Karpas-422 (cell line): ENCODE measurements around the gene TET2. TPM values are rescaled to one million over a fixed set of nuclear protein-coding genes. Genes with fewer than 3 reads are reported as not detected.
A peak's percentile ranks its signal among the peaks of the same experiment; 100 is the strongest.

Experiments
- DNase-seq: peaks from one replicate; pipeline ENCODE4 v3.0.0-alpha.2; 2015
- H2AFZ ChIP-seq: fragments of 200-600 bp; sonication (generic); 2 replicates; pipeline ENCODE4 v1.6.1; 2014; ENCODE audit warnings: antibody characterized with exemption, low read length, mixed read lengths
- H3K27ac ChIP-seq: fragments of 200-600 bp; sonication (generic); 2 replicates; pipeline ENCODE4 v1.5.1; 2014; ENCODE audit warnings: mild to moderate bottlenecking, low read length, moderate library complexity
- H3K27me3 ChIP-seq: fragments of 200-600 bp; sonication (generic); 2 replicates; pipeline ENCODE4 v1.6.1; 2014; ENCODE audit warnings: low read length, mixed read lengths
- H3K36me3 ChIP-seq: fragments of 200-600 bp; sonication (generic); 2 replicates; pipeline ENCODE4 v1.6.1; 2014; ENCODE audit warnings: low read length, mixed read lengths; ENCODE audit not compliant: insufficient read depth
- H3K4me1 ChIP-seq: fragments of 200-600 bp; sonication (generic); 2 replicates; pipeline ENCODE4 v1.6.1; 2014; ENCODE audit warnings: mild to moderate bottlenecking, low read length, mixed read lengths
- H3K4me2 ChIP-seq: fragments of 200-600 bp; sonication (generic); 2 replicates; pipeline ENCODE4 v1.6.1; 2014; ENCODE audit warnings: low read length, low read depth, mild to moderate bottlenecking; ENCODE audit not compliant: poor library complexity, severe bottlenecking
- H3K4me3 ChIP-seq: fragments of 200-600 bp; sonication (generic); 2 replicates; pipeline ENCODE4 v1.5.1; 2014; ENCODE audit warnings: mild to moderate bottlenecking, antibody characterized with exemption, low read length, mixed read lengths
- H3K79me2 ChIP-seq: fragments of 200-600 bp; sonication (generic); 2 replicates; pipeline ENCODE4 v1.6.1; 2014; ENCODE audit warnings: mild to moderate bottlenecking, low read length, mixed read lengths
- H3K9ac ChIP-seq: fragments of 200-600 bp; sonication (generic); 2 replicates; pipeline ENCODE4 v1.6.0; 2014; ENCODE audit warnings: low read length
- H3K9me2 ChIP-seq: fragments of 200-600 bp; sonication (generic), shearing (Covaris generic); replicated peaks from 2 replicates; pipeline ENCODE4 v1.6.0; 2014; ENCODE audit warnings: mild to moderate bottlenecking, low read length, moderate library complexity; ENCODE audit not compliant: insufficient read depth
- H3K9me3 ChIP-seq: fragments of 300-700, 200-600 bp; sonication (generic); 2 replicates; pipeline ENCODE4 v1.6.1; 2014; ENCODE audit warnings: low read length, mixed read lengths
- H4K20me1 ChIP-seq: fragments of 200-600 bp; sonication (generic); 2 replicates; pipeline ENCODE4 v1.6.1; 2014; ENCODE audit warnings: mild to moderate bottlenecking, antibody characterized with exemption, low read length, low read depth; ENCODE audit not compliant: insufficient read depth
- total RNA-seq: library from RNA; depleted of rRNA; stranded (reverse); fragments of >200 nt; shearing (Covaris generic); gene quantifications from 2 replicates; pipeline ENCODE4 v1.2.3, GENCODE V29; 2014; ENCODE audit warnings: low replicate concordance

The TET2 gene
- total RNA-seq, 1 experiment from 2014 or later = 16.7 TPM

GRCh38 chr4:105133976-105134375 is 12.7 kb upstream of the TET2 start:
- Histone ChIP-seq H2AFZ (no peak overlapping the region), H3K27ac (no peak overlapping the region), H4K20me1 (no peaks in the 10 kb centered on the region), H3K27me3 (no peaks in the 10 kb centered on the region), H3K4me1 (peaks cover 7% of the 10 kb centered on the region), H3K4me3 (no peak overlapping the region), H3K36me3 (no peaks in the 10 kb centered on the region), H3K4me2 (no peak overlapping the region), H3K9me3 (no peaks in the 10 kb centered on the region), H3K79me2 (no peaks in the 10 kb centered on the region), H3K9me2 (no peaks in the 10 kb centered on the region), H3K9ac (no peak overlapping the region)
- DNase-seq = no peak

DNA sequence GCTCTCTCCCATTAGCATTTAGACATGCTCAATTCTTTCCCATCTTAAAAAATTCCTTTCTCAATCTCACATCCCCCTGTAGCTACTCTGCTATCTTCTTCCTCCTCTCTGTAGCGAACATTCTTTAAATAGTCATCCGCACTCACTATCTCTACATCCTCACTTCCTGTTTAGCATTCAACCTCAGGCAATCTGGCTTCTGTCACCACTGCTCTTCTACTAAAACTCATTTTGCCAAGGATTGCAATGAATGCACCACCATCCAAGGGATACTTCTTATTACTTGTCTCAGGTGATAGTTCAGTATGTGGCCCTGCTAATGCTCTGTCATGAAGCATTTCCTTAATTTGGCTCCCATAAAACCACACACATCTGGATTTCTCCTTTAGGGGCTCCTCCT is 10.9 kb upstream of the TET2 start:
- Histone ChIP-seq H3K4me3 (no peak overlapping the region), H3K9ac (no peak overlapping the region), H2AFZ (no peak overlapping the region), H3K27ac (no peak overlapping the region), H3K27me3 (no peaks in the 10 kb centered on the region), H3K36me3 (no peaks in the 10 kb centered on the region), H3K4me1 (peaks cover 7% of the 10 kb centered on the region), H4K20me1 (no peaks in the 10 kb centered on the region), H3K9me3 (no peaks in the 10 kb centered on the region), H3K9me2 (no peaks in the 10 kb centered on the region), H3K4me2 (peak overlapping the region; percentile 24), H3K79me2 (no peaks in the 10 kb centered on the region)
- no peak for DNase-seq

GRCh38 chr4:105137121-105137875 is 9.4 kb upstream of the TET2 start:
- Histone ChIP-seq H3K27ac (no peak overlapping the region), H3K9me2 (no peaks in the 10 kb centered on the region), H3K9me3 (no peaks in the 10 kb centered on the region), H3K4me1 (peaks cover 7% of the 10 kb centered on the region), H3K36me3 (no peaks in the 10 kb centered on the region), H3K27me3 (no peaks in the 10 kb centered on the region), H3K79me2 (no peaks in the 10 kb centered on the region), H4K20me1 (no peaks in the 10 kb centered on the region), H2AFZ (no peak overlapping the region), H3K4me2 (no peak overlapping the region), H3K4me3 (no peak overlapping the region), H3K9ac (no peak overlapping the region)
- no peak for DNase-seq

GRCh38 chr4:105139646-105140045 is 7.0 kb upstream of the TET2 start:
- Histone ChIP-seq H3K9me2 (no peaks in the 10 kb centered on the region), H3K27me3 (no peaks in the 10 kb centered on the region), H4K20me1 (no peaks in the 10 kb centered on the region), H3K4me3 (no peak overlapping the region), H3K9ac (no peak overlapping the region), H3K4me2 (no peak overlapping the region), H3K4me1 (peaks cover 7% of the 10 kb centered on the region), H3K27ac (no peak overlapping the region), H3K36me3 (no peaks in the 10 kb centered on the region), H3K79me2 (no peaks in the 10 kb centered on the region), H3K9me3 (no peaks in the 10 kb centered on the region), H2AFZ (no peak overlapping the region)
- DNase-seq = no peak

GRCh38 chr4:105140684-105141490 is 5.8 kb upstream of the TET2 start:
- no peak overlapping the region for H3K4me2 ChIP-seq
- H3K27ac ChIP-seq = no peak overlapping the region
- no peak overlapping the region for H3K9ac ChIP-seq
- H3K9me3 ChIP-seq = no peaks in the 10 kb centered on the region
- no peaks in the 10 kb centered on the region for H3K27me3 ChIP-seq
- DNase-seq = peak; percentile 79
- H3K4me3 ChIP-seq = no peak overlapping the region
- no peaks in the 10 kb centered on the region for H3K36me3 ChIP-seq
- H2AFZ ChIP-seq = no peak overlapping the region
- no peaks in the 10 kb centered on the region for H3K79me2 ChIP-seq
- no peaks in the 10 kb centered on the region for H4K20me1 ChIP-seq
- peaks cover 8% of the 10 kb centered on the region for H3K4me1 ChIP-seq
- H3K9me2 ChIP-seq = no peaks in the 10 kb centered on the region

DNA sequence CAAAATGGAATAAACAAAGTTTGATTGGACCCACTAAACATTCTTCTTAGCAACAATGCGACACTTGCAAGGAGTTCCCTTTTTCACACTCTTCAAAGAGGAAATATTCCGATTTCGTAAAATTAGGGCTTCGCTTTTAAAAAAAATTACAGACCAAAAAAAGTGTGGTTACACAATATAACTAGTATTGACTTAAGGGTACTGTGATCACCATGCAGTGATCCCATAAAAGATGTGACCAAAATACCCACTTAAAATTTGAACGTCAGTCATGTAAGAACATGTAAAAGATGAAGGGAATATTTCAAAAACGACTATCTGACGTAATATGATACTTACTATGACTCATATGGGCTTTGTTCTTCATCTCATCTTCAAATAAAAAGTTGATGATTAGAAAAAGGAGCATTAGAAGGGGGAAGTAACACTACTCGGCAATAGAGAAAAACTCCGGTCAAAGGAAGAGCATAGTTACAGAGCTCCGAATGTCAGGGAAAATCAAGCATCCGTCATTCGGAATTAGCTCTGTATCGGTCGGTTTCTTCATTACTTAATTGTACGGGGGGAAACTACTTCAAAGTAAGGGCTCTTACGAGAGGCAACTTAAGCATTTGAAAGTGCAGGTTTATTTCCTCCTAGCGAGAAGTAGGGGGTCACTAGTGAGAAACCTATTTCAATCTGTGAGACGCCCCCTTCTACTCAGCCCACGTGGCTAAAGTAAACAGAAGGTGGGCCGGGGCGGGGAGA is 1.3 kb upstream of the TET2 start:
- Histone ChIP-seq H3K9me3 (no peaks in the 10 kb centered on the region), H3K9me2 (no peaks in the 10 kb centered on the region), H3K4me1 (peaks cover 19% of the 10 kb centered on the region), H3K27ac (no peak overlapping the region), H3K4me3 (peak overlapping the region; percentile 88), H4K20me1 (peaks cover 9% of the 10 kb centered on the region; the same call in 1 of the 2 replicates), H3K79me2 (peaks cover 11% of the 10 kb centered on the region), H3K4me2 (peak overlapping the region; percentile 83), H2AFZ (peak overlapping the region; percentile 95), H3K36me3 (no peaks in the 10 kb centered on the region), H3K9ac (peak overlapping the region; percentile 82), H3K27me3 (no peaks in the 10 kb centered on the region; the same call in 1 of the 2 replicates)
- DNase-seq = no peak

DNA sequence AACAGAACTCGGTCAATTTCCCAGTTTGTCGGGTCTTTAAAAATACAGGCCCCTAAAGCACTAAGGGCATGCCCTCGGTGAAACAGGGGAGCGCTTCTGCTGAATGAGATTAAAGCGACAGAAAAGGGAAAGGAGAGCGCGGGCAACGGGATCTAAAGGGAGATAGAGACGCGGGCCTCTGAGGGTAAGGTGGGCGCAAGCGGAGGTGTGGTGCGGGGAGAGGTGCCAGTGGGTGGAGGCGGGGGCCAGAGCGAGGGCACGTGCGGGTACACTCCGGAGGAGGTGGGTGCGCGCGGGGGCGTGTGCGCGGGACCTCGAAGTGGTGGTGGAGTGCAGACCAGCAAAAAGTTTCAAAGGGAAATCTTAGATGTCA is 787 bp upstream of the TET2 start:
- H3K79me2 ChIP-seq = peaks cover 15% of the 10 kb centered on the region
- no peak overlapping the region for H3K27ac ChIP-seq
- H3K9me3 ChIP-seq = no peaks in the 10 kb centered on the region
- peak; percentile 49 for DNase-seq
- peak overlapping the region; percentile 82 for H3K9ac ChIP-seq
- H3K27me3 ChIP-seq = no peaks in the 10 kb centered on the region; the same call in 1 of the 2 replicates
- no peaks in the 10 kb centered on the region for H3K36me3 ChIP-seq
- no peaks in the 10 kb centered on the region for H3K9me2 ChIP-seq
- H3K4me1 ChIP-seq = peaks cover 19% of the 10 kb centered on the region
- peaks cover 14% of the 10 kb centered on the region; the same call in 1 of the 2 replicates for H4K20me1 ChIP-seq
- H2AFZ ChIP-seq = peak overlapping the region; percentile 95
- H3K4me3 ChIP-seq = peak overlapping the region; percentile 88
- H3K4me2 ChIP-seq = peak overlapping the region; percentile 83
